ENCODE data around the gene COX6B1.
A peak's percentile ranks its signal among the peaks of the same experiment; 100 is the strongest.

COX6B1 gene

GRCh38 chr19:35615036-35615435, 33.1 kb upstream of the COX6B1 start:
- TF ChIP-seq ZNF501 (tag by site-specific recombination; IDR thresholded peaks at IDR 0.05) (no peak), ZNF23 (tag by site-specific recombination; IDR thresholded peaks at IDR 0.05; ENCODE audit: borderline replicate concordance) (no peak), ZNF426 (tag by site-specific recombination; IDR thresholded peaks at IDR 0.05) (no peak), HOXC10 (CRISPR knock-in tag; IDR thresholded peaks at IDR 0.05) (no peak), ZNF354C (tag by site-specific recombination; IDR thresholded peaks at IDR 0.05; ENCODE audit: borderline replicate concordance, low read depth) (no peak), ZNF155 (tag by site-specific recombination; IDR thresholded peaks at IDR 0.05) (no peak), ZNF654 (tag by site-specific recombination; IDR thresholded peaks at IDR 0.05; ENCODE audit: low read depth) (no peak)
- H3K9me3 ChIP-seq (ENCODE audit: control insufficient read depth, insufficient read depth, low read depth, low read length) = no peaks in the 10 kb centered on the region
- peaks cover 60 to 63% of the 10 kb centered on the region in 2 experiments for H3K36me3 ChIP-seq (ENCODE audit: control insufficient read depth in 2 of 2, insufficient read depth in 1 of 2, low read length in 2 of 2)
- POLR2A ChIA-PET = interaction anchor here (1.4 to 1.9 kb wide), 3 partner anchors 8 to 33 kb away, joined by 4 to 9 read pairs (median 6); partner anchors contain the start of gene COX6B1
- no peak overlapping the region for H3K4me3 ChIP-seq (ENCODE audit: low read depth, low read length)
- no peak overlapping the region for H3K27ac ChIP-seq (ENCODE audit: extremely low read depth, low read depth, low read length)
- peaks cover 13% of the 10 kb centered on the region for H3K4me1 ChIP-seq (ENCODE audit: control insufficient read depth, insufficient read depth, low read length)
- CTCF ChIA-PET = interaction anchor here (0.6 to 2.2 kb wide), 4 partner anchors 23 to 105 kb away, joined by 3 to 6 read pairs (median 3); no protein-coding TSS in a partner anchor

GRCh38 chr19:35618857-35619256, 29.3 kb upstream of the COX6B1 start:
- Histone ChIP-seq H3K4me3 (ENCODE audit: low read depth, low read length) (no peak overlapping the region), H3K36me3 (ENCODE audit: control insufficient read depth in 2 of 2, insufficient read depth in 1 of 2, low read length in 2 of 2) (peaks cover 96 to 97% of the 10 kb centered on the region in 2 experiments), H3K27ac (ENCODE audit: extremely low read depth, low read depth, low read length) (peak overlapping the region; percentile 16; the same call in 1 of the 2 replicates), H3K4me1 (ENCODE audit: control insufficient read depth, insufficient read depth, low read length) (0 out of 2 replicates have a peak, but pooled peaks cover under 1% of the 10 kb centered on the region), H3K9me3 (ENCODE audit: control insufficient read depth, insufficient read depth, low read depth, low read length) (no peaks in the 10 kb centered on the region)
- ChIA-PET POLR2A (interaction anchor here (0.6 to 2.1 kb wide), 4 partner anchors 9 to 37 kb away, joined by 3 to 5 read pairs (median 4); partner anchors contain the start of genes COX6B1 and RBM42), CTCF (interaction anchor here (0.6 to 1.3 kb wide), 4 partner anchors 12 to 70 kb away, joined by 3 to 5 read pairs (median 4); no protein-coding TSS in a partner anchor)
- TF ChIP-seq ZNF580 (tag by site-specific recombination; IDR thresholded peaks at IDR 0.05) = no peak
- TF ChIP-seq PRDM10 (tag by site-specific recombination; IDR thresholded peaks at IDR 0.05) = no peak
- no peak for TF ChIP-seq SETDB1 (IDR thresholded peaks at IDR 0.05; ENCODE audit: insufficient read length, low read length)
- TF ChIP-seq MEIS1 (CRISPR knock-in tag; IDR thresholded peaks at IDR 0.05; ENCODE audit: borderline replicate concordance) = no peak
- TF ChIP-seq ZNF629 (tag by site-specific recombination; IDR thresholded peaks at IDR 0.05) = no peak
- no peak for TF ChIP-seq ZNF132 (tag by site-specific recombination; IDR thresholded peaks at IDR 0.05; ENCODE audit: borderline replicate concordance)
- peak; percentile 84 for TF ChIP-seq CTCF (tag by site-specific recombination; IDR thresholded peaks at IDR 0.05)
- TF ChIP-seq ZNF660 (tag by site-specific recombination; IDR thresholded peaks at IDR 0.05) = no peak
- peak; percentile 60 for TF ChIP-seq GLIS1 (tag by site-specific recombination; IDR thresholded peaks at IDR 0.05)
- no peak for TF ChIP-seq ELK4 (IDR thresholded peaks at IDR 0.05; ENCODE audit: borderline replicate concordance, low read depth, low read length)
- no peak for TF ChIP-seq ZNF362 (tag by site-specific recombination; IDR thresholded peaks at IDR 0.05)
- TF ChIP-seq ZNF704 (tag by site-specific recombination; IDR thresholded peaks at IDR 0.05) = no peak
- no peak for TF ChIP-seq ZNF521 (tag by site-specific recombination; IDR thresholded peaks at IDR 0.05)
- TF ChIP-seq ZBTB20 (tag by site-specific recombination; IDR thresholded peaks at IDR 0.05) = no peak
- 0 out of 2 replicates have a peak, but pooled peaks have one; percentile 23 for TF ChIP-seq GLIS2 (tag by site-specific recombination; IDR thresholded peaks at IDR 0.05)
- no peak for TF ChIP-seq ZNF560 (tag by site-specific recombination; IDR thresholded peaks at IDR 0.05; ENCODE audit: borderline replicate concordance)
- TF ChIP-seq INSM2 (tag by site-specific recombination; IDR thresholded peaks at IDR 0.05) = no peak

Data from HEK293 (cell line).